B cell (primary cell): ENCODE results near the gene KCNK7. TPM values are rescaled to one million over a fixed set of nuclear protein-coding genes. Genes with fewer than 3 reads are reported as not detected.

Experiments
- ATAC-seq: fragments of 200-7000 bp; cut with Tn5 transposase; one replicate; pipeline ENCODE4 v1.10.0; 2021; ENCODE audit warnings: low read depth, mild to moderate bottlenecking, moderate number of reproducible peaks, moderate library complexity
- CTCF ChIA-PET: fragments of 350-600 bp; sonication (Branson Sonifier 250); formaldehyde crosslinking; loops from one replicate; lab custom pipeline; 2021; ENCODE audit warnings: antibody characterized with exemption, inconsistent platforms; lab: Charles Lee
- POLR2A ChIA-PET: fragments of 350-600 bp; sonication (Branson Sonifier 250); formaldehyde crosslinking; loops from one replicate; lab custom pipeline; 2021; ENCODE audit warnings: antibody characterized with exemption; lab: Charles Lee
- DNase-seq: peaks from one replicate; pipeline ENCODE4 v3.0.0; 2013
- H2AFZ ChIP-seq: 2 replicates; pipeline ENCODE4 v1.6.1; 2012; ENCODE audit warnings: mild to moderate bottlenecking, low read depth, low read length; ENCODE audit not compliant: insufficient read depth, poor library complexity, severe bottlenecking
- H3K27ac ChIP-seq, 2 donors: 1 replicate in 1 of 2; 2 replicates in 1 of 2; pipeline ENCODE4 v1.5.1; 2012 to 2013; ENCODE audit warnings: low read length in 2 of 2, mild to moderate bottlenecking in 2 of 2, moderate library complexity in 1 of 2
- H3K27me3 ChIP-seq, 4 experiments: fragments of 200-600 bp in 1 of 4; sonication (generic) in 1 of 4; replicated peaks in 1 of 4; 1 replicate in 2 of 4; 2 replicates in 2 of 4; pipeline versions ENCODE4 v1.6.1 to v1.7.0; 2013 to 2016; ENCODE audit warnings: low read length in 3 of 4, mild to moderate bottlenecking in 2 of 4, mixed read lengths in 1 of 4, moderate library complexity in 1 of 4; ENCODE audit not compliant: insufficient read depth in 4 of 4, control insufficient read depth in 3 of 4; ENCODE audit errors: control extremely low read depth in 1 of 4
- H3K36me3 ChIP-seq, 2 experiments: replicated peaks in 1 of 2; 1 replicate in 1 of 2; 2 replicates in 1 of 2; pipeline versions ENCODE4 v1.6.1 to v1.7.1; 2013; ENCODE audit warnings: low read length in 1 of 2; ENCODE audit not compliant: insufficient read depth in 2 of 2, control insufficient read depth in 1 of 2; ENCODE audit errors: control extremely low read depth in 1 of 2, extremely low read depth in 1 of 2
- H3K4me1 ChIP-seq, 2 donors: fragments of 200-600 bp in 1 of 2; sonication (generic) in 1 of 2; 1 replicate in 1 of 2; 2 replicates in 1 of 2; pipeline versions ENCODE4 v1.5.1 to v1.6.1; 2013 to 2017; ENCODE audit warnings: low read length in 2 of 2; ENCODE audit not compliant: control insufficient read depth in 2 of 2, insufficient read depth in 2 of 2
- H3K4me2 ChIP-seq: replicated peaks from 2 replicates; pipeline ENCODE3; 2012; ENCODE audit warnings: mild to moderate bottlenecking, low read depth, low read length; ENCODE audit not compliant: poor library complexity, severe bottlenecking
- H3K4me3 ChIP-seq, 5 experiments: fragments of 200-600 bp in 1 of 5; sonication (generic) in 1 of 5; 1 replicate in 3 of 5; 2 replicates in 2 of 5; pipeline versions ENCODE4 v1.5.1 to v1.7.0; 2011 to 2016; ENCODE audit warnings: low read length in 4 of 5, mild to moderate bottlenecking in 4 of 5, low read depth in 2 of 5, control low read depth in 1 of 5, moderate library complexity in 1 of 5; ENCODE audit not compliant: insufficient read depth in 1 of 5; ENCODE audit errors: control extremely low read depth in 1 of 5, extremely low read depth in 1 of 5
- H3K79me2 ChIP-seq: fragments of 200-600 bp; sonication (generic); one replicate; pipeline ENCODE4 v1.6.0; 2016; ENCODE audit warnings: low read length; ENCODE audit not compliant: control insufficient read depth, insufficient read depth
- H3K9ac ChIP-seq: fragments of 200-600 bp; sonication (generic); 2 replicates; pipeline ENCODE4 v1.6.1; 2017; ENCODE audit warnings: mild to moderate bottlenecking, low read length, moderate library complexity
- H3K9me3 ChIP-seq, 3 donors: one replicate each; pipeline versions ENCODE4 v1.6.1 to v1.7.1; 2013; ENCODE audit warnings: low read length in 2 of 3; ENCODE audit not compliant: control insufficient read depth in 2 of 3, insufficient read depth in 1 of 3; ENCODE audit errors: control extremely low read depth in 1 of 3
- H4K20me1 ChIP-seq: 2 replicates; pipeline ENCODE4 v1.6.0; 2012; ENCODE audit warnings: mild to moderate bottlenecking, low read length; ENCODE audit not compliant: insufficient read depth, control insufficient read depth, poor library complexity, severe bottlenecking
- H3K27ac Mint-ChIP-seq: one replicate; pipeline ENCODE4 v1.8.0; 2021; ENCODE audit warnings: mixed read lengths
- H3K27me3 Mint-ChIP-seq: one replicate; pipeline ENCODE4 v1.8.0; 2021; ENCODE audit warnings: mixed read lengths
- H3K4me1 Mint-ChIP-seq: one replicate; pipeline ENCODE4 v1.8.0; 2021; ENCODE audit warnings: mixed read lengths
- H3K4me3 Mint-ChIP-seq: one replicate; pipeline ENCODE4 v1.8.0; 2021; ENCODE audit warnings: mixed read lengths
- H3K9me3 Mint-ChIP-seq: one replicate; pipeline ENCODE4 v1.8.0; 2022; ENCODE audit warnings: mixed read lengths; ENCODE audit not compliant: insufficient read depth
- EZH2 ChIP-seq: IDR thresholded peaks from 2 replicates; pipeline ENCODE4 v1.6.1; 2012; ENCODE audit warnings: borderline replicate concordance, low read depth, mild to moderate bottlenecking, moderate library complexity, low read length; ENCODE audit not compliant: insufficient read depth, poor library complexity, severe bottlenecking
- WGBS: methylation state at CpG from one replicate; pipeline ENCODE4 v1.1.5; 2013; ENCODE audit warnings: missing lambda C conversion rate; ENCODE audit not compliant: insufficient coverage; 5-methylcytosine and 5-hydroxymethylcytosine counted together
- intact Hi-C: fragments of 100-400 bp; cut with micrococcal nuclease; formaldehyde crosslinking; loops from one replicate; pipeline ENCODE4 v1.10.0; 2022
- polyA plus RNA-seq: library from polyadenylated mRNA; depleted of rRNA; stranded (reverse); fragments of >200 nt; gene quantifications from 2 replicates; pipeline ENCODE4 v1.2.3, GENCODE V29; 2012
- total RNA-seq, 2 donors: library from RNA; stranded (reverse); fragments of 120-200 nt in 1 of 2; gene quantifications; 1 replicate in 1 of 2; 2 replicates in 1 of 2; pipeline versions ENCODE4 v1.2.3 to v1.2.4, GENCODE V29; 2013 to 2022
- TF ChIP-seq, protein P1 (sequence below): fragments of 200-600 bp; IDR thresholded peaks from one replicate; pipeline ENCODE4 v1.8.0; 2022; ENCODE audit warnings: antibody characterized with exemption, mild to moderate bottlenecking

Gene KCNK7
- total and polyA plus RNA-seq, 2 donors (not counting 1 experiment from before 2014, with no cell fraction given): 2.2 to 3.5 TPM

DNA sequence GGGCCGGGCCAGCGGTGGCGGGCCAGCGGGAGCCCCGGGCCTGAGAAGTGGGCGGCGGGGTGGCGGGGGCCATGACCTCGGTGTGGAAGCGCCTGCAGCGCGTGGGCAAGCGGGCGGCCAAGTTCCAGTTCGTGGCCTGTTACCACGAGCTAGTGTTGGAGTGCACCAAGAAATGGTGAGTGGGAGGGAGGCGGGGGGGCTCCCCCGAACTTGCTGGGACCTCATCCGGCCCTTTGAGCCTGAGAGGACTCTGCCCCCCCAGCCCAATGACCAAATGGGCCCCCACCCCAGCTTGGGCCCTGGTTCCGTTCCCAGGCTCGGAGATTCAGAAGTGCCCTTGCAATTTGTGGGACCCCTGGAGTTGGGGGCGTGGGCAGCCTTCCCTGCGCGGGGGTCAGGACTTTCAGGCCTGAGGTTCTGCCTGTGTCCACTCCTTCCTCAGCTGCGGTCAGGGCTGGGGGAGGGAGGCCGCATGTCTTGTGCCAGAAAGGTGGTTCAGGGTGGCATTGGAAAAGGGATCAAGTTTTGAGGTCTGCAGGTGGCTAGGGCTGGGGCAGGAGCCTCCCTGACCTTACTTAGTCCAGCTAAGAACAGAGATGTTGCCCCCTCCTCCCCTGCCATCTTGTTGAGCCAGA, 19.3 kb downstream of the KCNK7 start:
- TF ChIP-seq, protein P1, sequence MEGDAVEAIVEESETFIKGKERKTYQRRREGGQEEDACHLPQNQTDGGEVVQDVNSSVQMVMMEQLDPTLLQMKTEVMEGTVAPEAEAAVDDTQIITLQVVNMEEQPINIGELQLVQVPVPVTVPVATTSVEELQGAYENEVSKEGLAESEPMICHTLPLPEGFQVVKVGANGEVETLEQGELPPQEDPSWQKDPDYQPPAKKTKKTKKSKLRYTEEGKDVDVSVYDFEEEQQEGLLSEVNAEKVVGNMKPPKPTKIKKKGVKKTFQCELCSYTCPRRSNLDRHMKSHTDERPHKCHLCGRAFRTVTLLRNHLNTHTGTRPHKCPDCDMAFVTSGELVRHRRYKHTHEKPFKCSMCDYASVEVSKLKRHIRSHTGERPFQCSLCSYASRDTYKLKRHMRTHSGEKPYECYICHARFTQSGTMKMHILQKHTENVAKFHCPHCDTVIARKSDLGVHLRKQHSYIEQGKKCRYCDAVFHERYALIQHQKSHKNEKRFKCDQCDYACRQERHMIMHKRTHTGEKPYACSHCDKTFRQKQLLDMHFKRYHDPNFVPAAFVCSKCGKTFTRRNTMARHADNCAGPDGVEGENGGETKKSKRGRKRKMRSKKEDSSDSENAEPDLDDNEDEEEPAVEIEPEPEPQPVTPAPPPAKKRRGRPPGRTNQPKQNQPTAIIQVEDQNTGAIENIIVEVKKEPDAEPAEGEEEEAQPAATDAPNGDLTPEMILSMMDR: no peak
- TF ChIP-seq EZH2: no peak
- Histone ChIP-seq H3K4me3 (peak overlapping the region; percentile 51 to 90 (median 60)), H3K4me2 (peak overlapping the region; percentile 100), H3K27me3 (no peaks in the 10 kb centered on the region), H2AFZ (no peak overlapping the region), H3K9me3 (no peaks in the 10 kb centered on the region), H4K20me1 (peaks cover 34% of the 10 kb centered on the region), H3K36me3 (peaks cover 5 to 30% of the 10 kb centered on the region in 2 experiments), H3K79me2 (peaks cover 25% of the 10 kb centered on the region), H3K9ac (peak overlapping the region; percentile 83), H3K27ac (peak overlapping the region; percentile 92 to 94), H3K4me1 (peaks cover 34 to 56% of the 10 kb centered on the region in 2 donors)
- peak overlapping the region; percentile 98 for H3K4me3 Mint-ChIP-seq
- intact Hi-C loops: loop anchor here (10.0 kb wide), 1 partner anchor 832 kb away; the partner anchor contains the start of gene RASGRP2
- H3K27me3 Mint-ChIP-seq: no peaks in the 10 kb centered on the region
- WGBS: 2% methylated on average over 23 of the region's 26 CpGs
- ChIA-PET POLR2A (interaction anchor here (0.7 to 7.5 kb wide), 12 partner anchors 12 to 454 kb away, joined by 3 to 53 read pairs (median 6); partner anchors contain the start of genes FAU, MAP3K11, MRPL49 and PCNX3), CTCF (interaction anchor here (1.0 to 5.5 kb wide), 8 partner anchors 12 to 441 kb away, joined by 3 to 97 read pairs (median 3); partner anchors contain the start of gene PCNX3)
- no peaks in the 10 kb centered on the region for H3K9me3 Mint-ChIP-seq
- H3K4me1 Mint-ChIP-seq: peaks cover 56% of the 10 kb centered on the region
- no peak for ATAC-seq
- peak overlapping the region; percentile 96 for H3K27ac Mint-ChIP-seq
- no peak for DNase-seq
